ENCODE measurements around the gene CD28.

- TF ChIP-seq CTCF (conservative IDR thresholded peaks at IDR 0.05 in 1 of 2, IDR thresholded peaks at IDR 0.05 in 1 of 2; ENCODE audit: low read depth in 1 of 2, low read length in 2 of 2): no peak
- no peak for TF ChIP-seq EZH2 (IDR thresholded peaks at IDR 0.05; ENCODE audit: low read length, missing control alignments)
Observed at GRCh38 chr2:203710226-203710625, 3.8 kb downstream of the CD28 start.
